ENCODE results near the gene TBC1D4.

DNA sequence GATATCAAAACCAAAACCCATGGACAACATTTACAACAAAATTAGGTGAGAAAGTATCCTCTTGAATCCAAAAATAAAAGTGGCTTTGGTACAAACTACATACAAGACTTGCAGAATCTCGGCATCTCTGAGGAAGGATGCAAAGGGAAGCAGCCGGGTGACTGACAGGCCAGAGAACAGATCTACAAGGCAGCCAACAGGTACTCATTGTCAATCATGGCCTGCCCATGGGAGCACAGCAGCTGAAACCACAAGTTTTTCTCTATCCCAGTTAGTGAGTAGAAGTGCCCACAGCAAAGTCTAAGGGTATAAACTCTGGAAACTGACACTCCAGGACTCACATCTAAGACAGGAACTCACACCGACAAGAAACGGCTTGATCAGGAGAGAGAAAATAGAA, 74.5 kb downstream of the TBC1D4 start:
- TF ChIP-seq, protein P1, sequence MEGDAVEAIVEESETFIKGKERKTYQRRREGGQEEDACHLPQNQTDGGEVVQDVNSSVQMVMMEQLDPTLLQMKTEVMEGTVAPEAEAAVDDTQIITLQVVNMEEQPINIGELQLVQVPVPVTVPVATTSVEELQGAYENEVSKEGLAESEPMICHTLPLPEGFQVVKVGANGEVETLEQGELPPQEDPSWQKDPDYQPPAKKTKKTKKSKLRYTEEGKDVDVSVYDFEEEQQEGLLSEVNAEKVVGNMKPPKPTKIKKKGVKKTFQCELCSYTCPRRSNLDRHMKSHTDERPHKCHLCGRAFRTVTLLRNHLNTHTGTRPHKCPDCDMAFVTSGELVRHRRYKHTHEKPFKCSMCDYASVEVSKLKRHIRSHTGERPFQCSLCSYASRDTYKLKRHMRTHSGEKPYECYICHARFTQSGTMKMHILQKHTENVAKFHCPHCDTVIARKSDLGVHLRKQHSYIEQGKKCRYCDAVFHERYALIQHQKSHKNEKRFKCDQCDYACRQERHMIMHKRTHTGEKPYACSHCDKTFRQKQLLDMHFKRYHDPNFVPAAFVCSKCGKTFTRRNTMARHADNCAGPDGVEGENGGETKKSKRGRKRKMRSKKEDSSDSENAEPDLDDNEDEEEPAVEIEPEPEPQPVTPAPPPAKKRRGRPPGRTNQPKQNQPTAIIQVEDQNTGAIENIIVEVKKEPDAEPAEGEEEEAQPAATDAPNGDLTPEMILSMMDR (conservative IDR thresholded peaks at IDR 0.05; ENCODE audit: low read depth in 2 of 2) = no peak
- TF ChIP-seq JUNB (IDR thresholded peaks at IDR 0.05; ENCODE audit: unreplicated experiment) = no peak
- no peak for TF ChIP-seq ZNF114 (CRISPR knock-in tag; IDR thresholded peaks at IDR 0.05)
- TF ChIP-seq EZH2 (IDR thresholded peaks at IDR 0.05; ENCODE audit: low read depth, unreplicated experiment) = no peak
- no peak for TF ChIP-seq CREB1 (CRISPR knock-in tag; IDR thresholded peaks at IDR 0.05; ENCODE audit: low read depth)
- no peak for TF ChIP-seq POLR2AphosphoS5 (IDR thresholded peaks at IDR 0.05; ENCODE audit: low read depth)
- TF ChIP-seq, protein P2, sequence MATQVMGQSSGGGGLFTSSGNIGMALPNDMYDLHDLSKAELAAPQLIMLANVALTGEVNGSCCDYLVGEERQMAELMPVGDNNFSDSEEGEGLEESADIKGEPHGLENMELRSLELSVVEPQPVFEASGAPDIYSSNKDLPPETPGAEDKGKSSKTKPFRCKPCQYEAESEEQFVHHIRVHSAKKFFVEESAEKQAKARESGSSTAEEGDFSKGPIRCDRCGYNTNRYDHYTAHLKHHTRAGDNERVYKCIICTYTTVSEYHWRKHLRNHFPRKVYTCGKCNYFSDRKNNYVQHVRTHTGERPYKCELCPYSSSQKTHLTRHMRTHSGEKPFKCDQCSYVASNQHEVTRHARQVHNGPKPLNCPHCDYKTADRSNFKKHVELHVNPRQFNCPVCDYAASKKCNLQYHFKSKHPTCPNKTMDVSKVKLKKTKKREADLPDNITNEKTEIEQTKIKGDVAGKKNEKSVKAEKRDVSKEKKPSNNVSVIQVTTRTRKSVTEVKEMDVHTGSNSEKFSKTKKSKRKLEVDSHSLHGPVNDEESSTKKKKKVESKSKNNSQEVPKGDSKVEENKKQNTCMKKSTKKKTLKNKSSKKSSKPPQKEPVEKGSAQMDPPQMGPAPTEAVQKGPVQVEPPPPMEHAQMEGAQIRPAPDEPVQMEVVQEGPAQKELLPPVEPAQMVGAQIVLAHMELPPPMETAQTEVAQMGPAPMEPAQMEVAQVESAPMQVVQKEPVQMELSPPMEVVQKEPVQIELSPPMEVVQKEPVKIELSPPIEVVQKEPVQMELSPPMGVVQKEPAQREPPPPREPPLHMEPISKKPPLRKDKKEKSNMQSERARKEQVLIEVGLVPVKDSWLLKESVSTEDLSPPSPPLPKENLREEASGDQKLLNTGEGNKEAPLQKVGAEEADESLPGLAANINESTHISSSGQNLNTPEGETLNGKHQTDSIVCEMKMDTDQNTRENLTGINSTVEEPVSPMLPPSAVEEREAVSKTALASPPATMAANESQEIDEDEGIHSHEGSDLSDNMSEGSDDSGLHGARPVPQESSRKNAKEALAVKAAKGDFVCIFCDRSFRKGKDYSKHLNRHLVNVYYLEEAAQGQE (IDR thresholded peaks at IDR 0.05; ENCODE audit: unreplicated experiment) = no peak
- no peak for TF ChIP-seq EZH2phosphoT487 (IDR thresholded peaks at IDR 0.05; ENCODE audit: unreplicated experiment)
- TF ChIP-seq NANOG (IDR thresholded peaks at IDR 0.05; ENCODE audit: borderline replicate concordance) = no peak
